Naive thymus-derived CD8-positive, alpha-beta T cell (primary cell): ENCODE results near the gene FAM20C. TPM values are rescaled to one million over a fixed set of nuclear protein-coding genes. Genes with fewer than 3 reads are reported as not detected.
A peak's percentile ranks its signal among the peaks of the same experiment; 100 is the strongest.

Experiments used
- ATAC-seq, 2 donors: fragments of 150-1000 bp; cut with Tn5 transposase in 1 of 2; sonication (Bioruptor Pico), chemical (Tn5 transposase) in 1 of 2; 1 replicate in 1 of 2; 2 replicates in 1 of 2; pipeline ENCODE4 v1.10.0; 2021; ENCODE audit warnings: mild to moderate bottlenecking in 2 of 2, moderate library complexity in 2 of 2
- POLR2A ChIA-PET: fragments of 350-600 bp; sonication (Branson Sonifier 250); formaldehyde crosslinking; loops from one replicate; lab custom pipeline; 2021; ENCODE audit warnings: antibody characterized with exemption; lab: Charles Lee
- DNase-seq, 10 donors: peaks; one replicate each; pipeline versions ENCODE4 v3.0.0 to v3.0.0-alpha.2; 2020 to 2022
- H3K27ac Mint-ChIP-seq, 10 donors: one replicate each; pipeline ENCODE4 v1.8.0; 2020 to 2022; ENCODE audit warnings: mild to moderate bottlenecking in 10 of 10, mixed read lengths in 10 of 10, moderate library complexity in 4 of 10, inconsistent platforms in 1 of 10
- H3K27me3 Mint-ChIP-seq, 5 donors: one replicate each; pipeline ENCODE4 v1.8.0; 2021 to 2022; ENCODE audit warnings: mixed read lengths in 5 of 5
- H3K36me3 Mint-ChIP-seq, 3 donors: one replicate each; pipeline ENCODE4 v1.8.0; 2020 to 2022; ENCODE audit warnings: mixed read lengths in 3 of 3, mild to moderate bottlenecking in 2 of 3, inconsistent platforms in 1 of 3
- H3K4me1 Mint-ChIP-seq, 4 donors: one replicate each; pipeline ENCODE4 v1.8.0; 2021 to 2022; ENCODE audit warnings: mixed read lengths in 4 of 4
- H3K4me3 Mint-ChIP-seq, 10 donors: one replicate each; pipeline ENCODE4 v1.8.0; 2020 to 2022; ENCODE audit warnings: mild to moderate bottlenecking in 10 of 10, mixed read lengths in 10 of 10, moderate library complexity in 6 of 10, inconsistent platforms in 1 of 10
- H3K9me3 Mint-ChIP-seq, 9 donors: one replicate each; pipeline ENCODE4 v1.8.0; 2020 to 2022; ENCODE audit warnings: mixed read lengths in 9 of 9, mild to moderate bottlenecking in 3 of 9, inconsistent platforms in 1 of 9, moderate library complexity in 1 of 9
- polyA plus RNA-seq, 3 donors: library from polyadenylated mRNA; unstranded; fragments of 300-500 nt; fragmentation: Illumina TruSeq; gene quantifications; one replicate each; pipeline ENCODE4 v1.2.3, GENCODE V29; 2021
- total RNA-seq, 8 experiments: library from RNA in 2 of 8; stranded (reverse) in 2 of 8; gene quantifications; one replicate each; pipeline ENCODE4 v1.2.3 and lab custom pipeline; 2021 to 2026

Gene FAM20C
- total and polyA plus RNA-seq, 5 experiments from 2014 or later = 0.60 to 0.66 TPM; not detected in 3

DNA sequence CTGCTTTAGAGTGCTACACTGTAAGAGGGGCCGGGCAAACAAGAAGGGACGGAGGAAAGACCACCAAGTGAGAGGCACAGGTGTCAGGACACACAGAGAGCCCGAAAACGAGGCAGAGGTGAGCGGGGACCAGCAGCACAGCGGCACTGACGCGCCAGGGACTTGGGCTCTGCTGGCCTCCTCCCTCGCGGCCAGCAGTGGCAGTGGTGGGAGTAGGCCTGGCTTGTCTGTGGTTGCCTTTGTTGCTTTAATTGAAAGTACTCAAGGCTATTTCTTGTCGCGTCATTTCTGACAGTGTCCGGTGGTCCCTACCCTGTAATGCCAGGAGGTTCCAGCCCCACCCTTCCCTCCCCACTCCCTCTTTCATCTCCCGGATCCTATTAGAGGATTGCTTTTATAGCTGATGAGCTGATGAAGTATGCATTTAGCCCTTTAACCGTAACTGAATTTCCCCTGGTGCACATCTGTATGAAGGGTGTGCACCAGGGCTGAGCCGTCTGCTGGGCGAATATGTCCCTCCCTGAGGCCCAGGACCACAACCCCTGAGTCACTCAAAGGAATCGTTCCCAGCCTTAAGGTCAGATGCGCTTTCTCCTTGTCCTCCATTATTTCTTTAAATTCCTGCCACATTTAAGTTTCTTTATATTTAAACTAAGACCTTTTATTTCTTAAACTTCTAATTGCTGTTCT is 39.5 kb upstream of the FAM20C start:
- H3K4me1 Mint-ChIP-seq = peaks cover 10 to 25% (median 18%) of the 10 kb centered on the region in 4 donors
- DNase-seq (peak in 1 of 10 donors; percentile 45), ATAC-seq (no peak)
- no peak overlapping the region for H3K4me3 Mint-ChIP-seq
- peak overlapping the region in 1 of 10 donors; percentile 3 for H3K27ac Mint-ChIP-seq
- POLR2A ChIA-PET = no interaction called here
- no peaks in the 10 kb centered on the region for H3K9me3 Mint-ChIP-seq
- H3K27me3 Mint-ChIP-seq = peaks cover 0 to 3% (median 0%) of the 10 kb centered on the region in 5 donors
- H3K36me3 Mint-ChIP-seq = peaks cover 0 to 5% (median 0%) of the 10 kb centered on the region in 3 donors

GRCh38 chr7:153604-154003 is 38.8 kb upstream of the FAM20C start:
- H3K27ac Mint-ChIP-seq = no peak overlapping the region
- peaks cover 0 to 2% (median 0%) of the 10 kb centered on the region in 3 donors for H3K36me3 Mint-ChIP-seq
- H3K4me3 Mint-ChIP-seq = no peak overlapping the region
- H3K9me3 Mint-ChIP-seq = no peaks in the 10 kb centered on the region
- peaks cover 0 to 3% (median 0%) of the 10 kb centered on the region in 5 donors for H3K27me3 Mint-ChIP-seq
- DNase-seq = peak in 1 of 10 donors; percentile 45
- peaks cover 10 to 21% (median 17%) of the 10 kb centered on the region in 4 donors for H3K4me1 Mint-ChIP-seq
- POLR2A ChIA-PET = no interaction called here
- ATAC-seq = no peak

DNA sequence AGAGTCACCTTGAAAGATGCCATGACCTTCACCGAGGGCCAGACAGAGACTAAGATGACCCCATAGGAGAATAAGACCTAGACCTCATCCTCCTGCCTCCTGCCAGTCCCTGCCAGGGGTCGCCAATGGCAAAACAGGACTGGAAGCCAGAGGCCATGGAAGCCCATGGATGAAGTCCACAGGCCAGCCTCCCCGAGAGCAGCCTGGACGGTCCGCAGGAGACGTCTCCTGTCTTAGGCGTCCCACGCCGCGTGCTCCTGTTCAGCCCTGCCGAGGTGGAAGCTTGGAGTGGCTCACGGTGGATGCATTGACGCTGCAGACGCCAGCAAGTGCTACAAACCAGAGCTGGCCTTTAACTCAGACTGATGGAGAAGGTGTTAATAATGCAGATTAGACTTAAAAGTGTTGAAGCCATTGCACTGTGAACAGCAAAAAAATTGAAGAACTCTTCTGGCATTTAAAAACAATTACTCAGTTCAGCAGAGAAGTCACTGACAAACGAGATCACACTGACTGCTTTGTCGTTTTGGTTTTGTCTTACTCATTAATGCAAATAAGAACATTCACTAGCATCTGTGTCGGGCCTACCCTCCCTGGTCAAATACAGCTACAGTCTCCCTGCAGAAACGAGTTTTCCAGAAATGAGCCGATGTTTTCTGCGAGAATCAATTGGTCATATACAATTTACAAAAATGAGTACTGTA is 38.1 kb upstream of the FAM20C start:
- DNase-seq (peak in 1 of 10 donors; percentile 48), ATAC-seq (no peak)
- Mint-ChIP-seq H3K4me1 (peaks cover 10 to 17% (median 15%) of the 10 kb centered on the region in 4 donors), H3K36me3 (peaks cover 0 to under 1% (median 0%) of the 10 kb centered on the region in 3 donors), H3K9me3 (no peaks in the 10 kb centered on the region), H3K27ac (no peak overlapping the region), H3K27me3 (peaks cover 0 to 2% (median 0%) of the 10 kb centered on the region in 5 donors), H3K4me3 (no peak overlapping the region)
- POLR2A ChIA-PET = no interaction called here

DNA sequence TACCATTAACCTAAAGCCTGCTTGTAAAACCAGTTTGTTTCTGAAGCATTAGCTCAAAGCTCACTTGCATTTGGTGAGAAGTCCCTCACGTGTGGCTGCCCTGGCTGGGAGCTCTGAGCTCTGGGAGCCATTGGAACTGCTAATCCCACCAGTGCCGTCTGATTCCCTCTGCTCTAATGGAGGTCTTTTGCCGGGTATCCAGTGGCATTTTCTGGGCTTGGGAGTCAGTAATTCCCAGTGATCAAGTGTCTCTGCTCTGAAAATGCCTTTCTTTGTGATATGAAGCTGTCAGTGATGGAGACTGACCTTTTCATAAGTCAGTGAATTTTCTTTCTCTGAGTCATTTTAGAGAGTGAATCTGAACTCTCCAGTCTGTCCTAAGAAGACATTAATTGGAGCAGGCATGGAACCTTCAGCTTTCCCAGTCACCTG is 36.9 kb upstream of the FAM20C start:
- DNase-seq (peak in 1 of 10 donors; percentile 14), ATAC-seq (no peak)
- Mint-ChIP-seq H3K27me3 (no peaks in the 10 kb centered on the region), H3K27ac (no peak overlapping the region), H3K4me1 (peaks cover 4 to 5% (median 4%) of the 10 kb centered on the region in 4 donors), H3K4me3 (no peak overlapping the region), H3K9me3 (no peaks in the 10 kb centered on the region), H3K36me3 (no peaks in the 10 kb centered on the region)
- POLR2A ChIA-PET = no interaction called here

DNA sequence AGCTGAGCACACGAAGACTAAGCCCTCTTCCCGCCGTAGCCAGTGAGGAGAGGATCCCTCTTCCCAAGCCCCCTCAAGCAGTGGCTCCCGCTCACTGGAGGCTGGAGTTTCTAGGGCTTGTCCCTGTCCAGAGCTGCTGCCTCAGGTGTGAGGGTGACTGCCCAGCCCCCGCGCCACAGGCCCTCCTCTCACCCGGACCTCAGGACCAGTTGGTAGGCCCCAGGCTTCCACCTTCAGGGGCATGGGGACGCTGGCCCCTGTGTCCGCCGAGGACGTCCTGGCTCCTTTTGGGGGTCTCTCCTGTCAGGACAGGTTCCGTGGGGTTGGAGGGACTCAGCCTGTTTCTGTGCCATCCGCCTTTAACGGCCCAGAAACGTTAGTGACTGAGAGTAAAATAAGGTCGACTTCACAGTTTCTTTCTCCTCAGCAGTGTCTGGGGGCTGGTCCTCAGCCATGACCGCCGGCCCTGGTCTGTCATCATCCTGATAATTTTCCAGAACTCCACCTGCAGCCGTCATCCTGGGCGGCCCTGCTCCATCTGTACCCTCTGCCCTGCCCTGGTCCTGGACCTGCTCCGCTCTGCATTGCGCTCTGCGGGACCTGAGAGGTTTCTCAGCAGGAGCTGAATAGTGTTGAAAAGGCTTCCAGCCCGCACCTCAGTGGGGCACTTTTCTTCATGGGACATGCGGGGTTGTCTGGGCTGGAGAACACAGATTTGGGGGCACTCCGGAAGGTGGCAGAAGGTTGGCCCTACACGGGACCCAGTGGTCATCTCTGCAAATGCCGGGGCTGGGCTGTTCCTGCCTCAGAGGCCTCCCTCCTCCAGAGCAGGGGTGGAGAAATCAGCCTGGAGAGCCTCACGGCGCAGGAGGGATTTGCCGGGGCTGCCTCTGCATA is 36.0 kb upstream of the FAM20C start:
- Mint-ChIP-seq H3K4me1 (no peaks in the 10 kb centered on the region), H3K27me3 (no peaks in the 10 kb centered on the region), H3K4me3 (no peak overlapping the region), H3K27ac (peak overlapping the region in 1 of 10 donors; percentile 5), H3K36me3 (no peaks in the 10 kb centered on the region), H3K9me3 (no peaks in the 10 kb centered on the region)
- DNase-seq (peak in 1 of 10 donors; percentile 57), ATAC-seq (no peak)
- POLR2A ChIA-PET = no interaction called here

DNA sequence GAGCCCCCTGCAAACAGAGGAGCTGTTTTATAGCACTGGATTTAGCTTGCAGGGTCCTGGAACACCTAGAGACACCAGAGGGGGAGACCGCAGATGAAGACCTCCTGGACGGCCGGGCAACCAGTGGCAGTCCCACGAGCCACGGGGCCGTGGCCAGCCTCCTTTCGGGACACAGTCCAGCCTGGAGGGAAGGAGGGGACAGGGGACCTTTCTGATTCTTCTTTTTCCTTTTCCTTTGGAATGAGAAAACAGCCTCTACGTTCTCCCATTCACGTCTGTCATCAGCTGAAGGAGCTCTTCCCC is 35.4 kb upstream of the FAM20C start:
- no peak for ATAC-seq
- no peaks in the 10 kb centered on the region for H3K4me1 Mint-ChIP-seq
- no peaks in the 10 kb centered on the region for H3K36me3 Mint-ChIP-seq
- POLR2A ChIA-PET = no interaction called here
- no peaks in the 10 kb centered on the region for H3K9me3 Mint-ChIP-seq
- H3K27ac Mint-ChIP-seq = no peak overlapping the region
- no peak overlapping the region for H3K4me3 Mint-ChIP-seq
- H3K27me3 Mint-ChIP-seq = no peaks in the 10 kb centered on the region
- no peak for DNase-seq

- ATAC-seq (no peak), DNase-seq (peak in 1 of 10 donors; percentile 62)
- Mint-ChIP-seq H3K36me3 (no peaks in the 10 kb centered on the region), H3K27ac (peak overlapping the region in 1 of 10 donors; percentile 11), H3K27me3 (no peaks in the 10 kb centered on the region), H3K9me3 (no peaks in the 10 kb centered on the region), H3K4me1 (no peaks in the 10 kb centered on the region), H3K4me3 (no peak overlapping the region)
- POLR2A ChIA-PET = interaction anchor here (0.6 to 1.0 kb wide), 2 partner anchors 8 to 513 kb away, joined by 3 to 5 read pairs; no protein-coding TSS in a partner anchor
Measured at GRCh38 chr7:157771-158625, 34.4 kb upstream of the FAM20C start.

DNA sequence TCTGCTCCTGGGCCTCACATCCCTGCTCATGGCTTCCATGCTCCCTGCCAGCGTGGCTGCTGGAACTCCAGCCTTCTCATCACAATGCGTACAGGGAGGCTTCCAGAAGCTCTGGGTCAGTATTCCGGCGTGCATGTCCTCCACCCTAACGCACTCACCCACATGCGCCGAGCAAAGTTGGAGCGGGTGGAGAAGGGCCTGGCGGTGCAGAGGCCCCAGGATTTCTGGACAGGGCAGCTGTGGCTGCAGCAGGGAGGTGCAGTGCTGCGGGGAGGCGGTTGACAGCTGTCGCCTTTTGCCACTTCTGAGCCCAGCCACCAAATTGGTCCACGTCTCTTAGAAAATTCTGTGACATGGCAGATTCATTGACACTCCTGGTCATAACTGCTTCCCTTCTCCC is 33.6 kb upstream of the FAM20C start:
- Mint-ChIP-seq H3K4me1 (no peaks in the 10 kb centered on the region), H3K9me3 (no peaks in the 10 kb centered on the region), H3K36me3 (no peaks in the 10 kb centered on the region), H3K27me3 (peaks cover 0 to 3% (median 0%) of the 10 kb centered on the region in 5 donors), H3K4me3 (no peak overlapping the region), H3K27ac (no peak overlapping the region)
- DNase-seq = peak in 1 of 10 donors; percentile 55
- POLR2A ChIA-PET = interaction anchor here (1.0 kb wide), 1 partner anchor 9 kb away, joined by 3 read pairs; no protein-coding TSS in a partner anchor
- no peak for ATAC-seq

- DNase-seq (peak in 1 of 10 donors; percentile 55), ATAC-seq (no peak)
- no peaks in the 10 kb centered on the region for H3K9me3 Mint-ChIP-seq
- H3K27me3 Mint-ChIP-seq = peaks cover 0 to 3% (median 2%) of the 10 kb centered on the region in 5 donors
- no peak overlapping the region for H3K27ac Mint-ChIP-seq
- H3K36me3 Mint-ChIP-seq = no peaks in the 10 kb centered on the region
- H3K4me3 Mint-ChIP-seq = no peak overlapping the region
- POLR2A ChIA-PET = no interaction called here
- no peaks in the 10 kb centered on the region for H3K4me1 Mint-ChIP-seq
Measured at GRCh38 chr7:159370-160270, 32.8 kb upstream of the FAM20C start.

GRCh38 chr7:160958-161725 is 31.2 kb upstream of the FAM20C start:
- Mint-ChIP-seq H3K36me3 (no peaks in the 10 kb centered on the region), H3K4me1 (no peaks in the 10 kb centered on the region), H3K4me3 (peak overlapping the region in 1 of 10 donors; percentile 11), H3K27me3 (peaks cover 0 to 9% (median 3%) of the 10 kb centered on the region in 5 donors), H3K9me3 (no peaks in the 10 kb centered on the region), H3K27ac (no peak overlapping the region)
- DNase-seq = peak in 1 of 10 donors; percentile 58
- POLR2A ChIA-PET = no interaction called here
- no peak for ATAC-seq
